K562 (cell line): ENCODE results near the gene PIK3CD. TPM values are rescaled to one million over a fixed set of nuclear protein-coding genes. Genes with fewer than 3 reads are reported as not detected.
A peak's percentile ranks its signal among the peaks of the same experiment; 100 is the strongest.

ENCODE experiments used
- CBX5 ChIP-seq: IDR thresholded peaks from 2 replicates; pipeline ENCODE4 v1.6.1; 2014; ENCODE audit warnings: low read depth, borderline replicate concordance
- DDX20 ChIP-seq: fragments of 450-650 bp; IDR thresholded peaks from 2 replicates; pipeline ENCODE4 v1.6.1; 2016; ENCODE audit warnings: missing genetic modification characterization, low read depth, mild to moderate bottlenecking, missing compliant biosample characterization, moderate library complexity
- DNMT1 ChIP-seq: fragments of 450-650 bp; IDR thresholded peaks from 2 replicates; pipeline ENCODE4 v1.6.1; 2016; ENCODE audit warnings: antibody characterized with exemption, mild to moderate bottlenecking
- GABPA ChIP-seq: fragments of 200-800 bp; sonication (Bioruptor generic); conservative IDR thresholded peaks from 2 replicates; pipeline ENCODE4 v1.6.1; 2016; ENCODE audit warnings: low read depth, missing genetic modification characterization, missing compliant biosample characterization
- KLF10 ChIP-seq: fragments of 250-450 bp; sonication (Bioruptor Pico); IDR thresholded peaks from 2 replicates; pipeline ENCODE4 v1.6.1; 2021; ENCODE audit warnings: matching md5 sums
- KLF13 ChIP-seq: fragments of 450-650 bp; IDR thresholded peaks from 2 replicates; pipeline ENCODE4 v1.6.1; 2016; ENCODE audit warnings: missing genetic modification characterization, low read depth, mild to moderate bottlenecking, missing compliant biosample characterization, moderate library complexity, borderline replicate concordance
- KLF6 ChIP-seq: fragments of 250-450 bp; sonication (Bioruptor Pico); IDR thresholded peaks from 2 replicates; pipeline ENCODE4 v1.4.0; 2020; ENCODE audit warnings: mild to moderate bottlenecking, moderate library complexity, borderline replicate concordance
- NFIC ChIP-seq: fragments of 450-650 bp; IDR thresholded peaks from 2 replicates; pipeline ENCODE4 v1.6.1; 2017; ENCODE audit warnings: mild to moderate bottlenecking, inconsistent platforms
- PCBP1 ChIP-seq: fragments of 200-400 bp; formaldehyde crosslinking; IDR thresholded peaks from 2 replicates; pipeline ENCODE4 v1.6.1; 2018; ENCODE audit warnings: mild to moderate bottlenecking, low read depth, low read length; ENCODE audit not compliant: poor library complexity, severe bottlenecking
- SUPT5H ChIP-seq: fragments of 450-650 bp; IDR thresholded peaks from 2 replicates; pipeline ENCODE4 v1.6.1; 2016
- TCF7 ChIP-seq: sonication (generic); IDR thresholded peaks from 2 replicates; pipeline ENCODE4 v1.6.1; 2016; ENCODE audit warnings: antibody characterized with exemption, borderline replicate concordance
- ZNF165 ChIP-seq: fragments of 250-450 bp; sonication (Bioruptor Pico); IDR thresholded peaks from 2 replicates; pipeline ENCODE4 v1.4.0; 2020; ENCODE audit warnings: borderline replicate concordance
- ZNF41 ChIP-seq: fragments of 250-450 bp; sonication (Bioruptor Pico); conservative IDR thresholded peaks from 2 replicates; pipeline ENCODE4 v1.4.0; 2020; ENCODE audit warnings: mild to moderate bottlenecking
- ZNF589 ChIP-seq: fragments of 200-800 bp; sonication (Bioruptor generic); IDR thresholded peaks from 2 replicates; pipeline ENCODE4 v1.6.1; 2016; ENCODE audit warnings: low read depth, missing genetic modification characterization, missing compliant biosample characterization
- polyA plus RNA-seq, 8 experiments: library from polyadenylated mRNA; depleted of rRNA in 4 of 8; stranded (reverse) in 5 of 8; unstranded in 3 of 8; fragments of >200 nt; fragmentation: Nextera tagmentation in 2 of 8; fragmentation: Illumina TruSeq in 1 of 8; extraction: Ambion mirVana in 2 of 8; extraction: Trizol in 1 of 8; gene quantifications; 2 replicates each; pipeline versions ENCODE4 v1.2.1 to v1.2.3, GENCODE V29; 2011 to 2014; ENCODE audit warnings: inconsistent platforms in 1 of 8, missing spikeins in 1 of 8
- total RNA-seq, 7 experiments: library from RNA; depleted of rRNA in 6 of 7; stranded (reverse); fragments of >200 nt in 6 of 7; fragmentation: Illumina TruSeq in 2 of 7; extraction: Trizol in 2 of 7; gene quantifications; 2 replicates each; pipeline versions ENCODE4 v1.2.1 to v1.2.3, GENCODE V29; 2011 to 2021; ENCODE audit warnings: low replicate concordance in 1 of 7
- TF ChIP-seq, protein P1 (sequence below): fragments of 450-650 bp; formaldehyde crosslinking; IDR thresholded peaks from 2 replicates; pipeline ENCODE4 v1.4.0; 2020; ENCODE audit warnings: mild to moderate bottlenecking
- TF ChIP-seq, protein P2 (sequence below), 2 experiments: fragments of 450-650 bp in 1 of 2; sonication (generic) in 1 of 2; formaldehyde crosslinking in 1 of 2; IDR thresholded peaks in 1 of 2; conservative IDR thresholded peaks in 1 of 2; 2 replicates each; pipeline versions ENCODE4 v1.6.1 to v1.8.1; 2016 to 2023; ENCODE audit warnings: mild to moderate bottlenecking in 2 of 2, moderate library complexity in 2 of 2, inconsistent platforms in 1 of 2, missing genetic modification reagents in 1 of 2
- TF ChIP-seq, protein P3 (sequence below): sonication (generic); formaldehyde crosslinking; IDR thresholded peaks from 2 replicates; pipeline ENCODE4 v1.8.0; 2022; ENCODE audit warnings: mild to moderate bottlenecking, missing genetic modification reagents
- TF ChIP-seq, protein P4 (sequence below): fragments of 450-650 bp; IDR thresholded peaks from 2 replicates; pipeline ENCODE4 v1.6.1; 2016; ENCODE audit warnings: borderline replicate concordance

The PIK3CD gene
- total and polyA plus RNA-seq, 9 of the 15 experiments (the other 6 are each of a cell fraction or from before 2014, with no cell fraction given) = 1.8 to 20.8 (median 7.2) TPM

DNA sequence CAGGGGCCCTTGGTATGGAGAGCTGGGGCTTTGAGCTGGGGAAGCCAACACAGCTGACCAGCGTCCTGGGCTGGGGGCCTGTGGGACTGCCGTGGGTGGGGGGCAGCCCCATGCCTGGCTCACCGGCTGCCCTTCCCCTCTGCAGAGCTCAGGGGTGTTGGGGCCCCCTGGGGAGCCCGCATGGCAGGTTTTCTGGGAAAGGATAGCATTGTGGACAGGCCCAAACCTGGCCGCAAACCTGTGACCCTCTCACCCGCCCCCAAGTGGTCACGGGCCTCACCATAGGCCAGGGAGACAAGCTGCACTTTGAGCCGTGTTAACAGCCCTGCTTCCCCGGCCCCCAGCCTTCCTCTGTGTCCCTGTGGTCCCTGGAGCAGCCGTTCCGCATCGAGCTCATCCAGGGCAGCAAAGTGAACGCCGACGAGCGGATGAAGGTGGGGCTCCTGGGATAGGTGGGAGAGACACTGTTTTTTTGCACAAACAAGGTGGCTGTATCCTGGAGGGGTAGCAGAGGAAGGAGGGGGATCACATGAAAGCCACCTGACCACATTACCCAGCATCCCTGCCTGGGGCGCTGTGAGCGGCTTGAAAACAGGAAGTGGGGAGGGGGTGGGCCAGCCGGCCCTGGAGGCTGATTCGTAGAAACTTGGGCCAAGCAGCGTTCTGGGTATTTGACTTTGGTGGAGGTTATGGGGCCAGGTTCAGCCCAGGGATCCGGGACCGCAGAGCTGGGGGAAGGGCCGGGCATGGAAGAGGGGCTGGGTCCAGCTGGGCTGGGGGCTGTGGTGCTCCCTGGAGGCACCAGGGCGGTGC is 65.9 kb downstream of the PIK3CD start (continued):
- TF ChIP-seq, protein P1, sequence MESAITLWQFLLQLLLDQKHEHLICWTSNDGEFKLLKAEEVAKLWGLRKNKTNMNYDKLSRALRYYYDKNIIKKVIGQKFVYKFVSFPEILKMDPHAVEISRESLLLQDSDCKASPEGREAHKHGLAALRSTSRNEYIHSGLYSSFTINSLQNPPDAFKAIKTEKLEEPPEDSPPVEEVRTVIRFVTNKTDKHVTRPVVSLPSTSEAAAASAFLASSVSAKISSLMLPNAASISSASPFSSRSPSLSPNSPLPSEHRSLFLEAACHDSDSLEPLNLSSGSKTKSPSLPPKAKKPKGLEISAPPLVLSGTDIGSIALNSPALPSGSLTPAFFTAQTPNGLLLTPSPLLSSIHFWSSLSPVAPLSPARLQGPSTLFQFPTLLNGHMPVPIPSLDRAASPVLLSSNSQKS (CRISPR knock-in tag) = peak; percentile 76; the same call in 1 of the 2 replicates
- TF ChIP-seq, protein P2, sequence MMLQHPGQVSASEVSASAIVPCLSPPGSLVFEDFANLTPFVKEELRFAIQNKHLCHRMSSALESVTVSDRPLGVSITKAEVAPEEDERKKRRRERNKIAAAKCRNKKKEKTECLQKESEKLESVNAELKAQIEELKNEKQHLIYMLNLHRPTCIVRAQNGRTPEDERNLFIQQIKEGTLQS (IDR thresholded peaks at IDR 0.05) = 0 out of 2 replicates have a peak, but pooled peaks have one; percentile 11
- TF ChIP-seq, protein P2 (CRISPR knock-in tag; conservative IDR thresholded peaks at IDR 0.05) = peak; percentile 75; the same call in 1 of the 2 replicates
- TF ChIP-seq SUPT5H (peak; percentile 82), NFIC (peak; percentile 37; the same call in 1 of the 2 replicates), TCF7 (no peak; the same call in 1 of the 2 replicates), KLF10 (no peak), ZNF589 (peak; percentile 95), ZNF165 (CRISPR knock-in tag) (0 out of 2 replicates have a peak, but pooled peaks have one; percentile 8), KLF6 (CRISPR knock-in tag) (peak; percentile 25; the same call in 1 of the 2 replicates), KLF13 (tag) (0 out of 2 replicates have a peak, but pooled peaks have one; percentile 16), DNMT1 (no peak), DDX20 (tag) (no peak), PCBP1 (peak; percentile 50), GABPA (tag) (peak; percentile 89), CBX5 (no peak), ZNF41 (0 out of 2 replicates have a peak, but pooled peaks have one; percentile 48)
- TF ChIP-seq, protein P3, sequence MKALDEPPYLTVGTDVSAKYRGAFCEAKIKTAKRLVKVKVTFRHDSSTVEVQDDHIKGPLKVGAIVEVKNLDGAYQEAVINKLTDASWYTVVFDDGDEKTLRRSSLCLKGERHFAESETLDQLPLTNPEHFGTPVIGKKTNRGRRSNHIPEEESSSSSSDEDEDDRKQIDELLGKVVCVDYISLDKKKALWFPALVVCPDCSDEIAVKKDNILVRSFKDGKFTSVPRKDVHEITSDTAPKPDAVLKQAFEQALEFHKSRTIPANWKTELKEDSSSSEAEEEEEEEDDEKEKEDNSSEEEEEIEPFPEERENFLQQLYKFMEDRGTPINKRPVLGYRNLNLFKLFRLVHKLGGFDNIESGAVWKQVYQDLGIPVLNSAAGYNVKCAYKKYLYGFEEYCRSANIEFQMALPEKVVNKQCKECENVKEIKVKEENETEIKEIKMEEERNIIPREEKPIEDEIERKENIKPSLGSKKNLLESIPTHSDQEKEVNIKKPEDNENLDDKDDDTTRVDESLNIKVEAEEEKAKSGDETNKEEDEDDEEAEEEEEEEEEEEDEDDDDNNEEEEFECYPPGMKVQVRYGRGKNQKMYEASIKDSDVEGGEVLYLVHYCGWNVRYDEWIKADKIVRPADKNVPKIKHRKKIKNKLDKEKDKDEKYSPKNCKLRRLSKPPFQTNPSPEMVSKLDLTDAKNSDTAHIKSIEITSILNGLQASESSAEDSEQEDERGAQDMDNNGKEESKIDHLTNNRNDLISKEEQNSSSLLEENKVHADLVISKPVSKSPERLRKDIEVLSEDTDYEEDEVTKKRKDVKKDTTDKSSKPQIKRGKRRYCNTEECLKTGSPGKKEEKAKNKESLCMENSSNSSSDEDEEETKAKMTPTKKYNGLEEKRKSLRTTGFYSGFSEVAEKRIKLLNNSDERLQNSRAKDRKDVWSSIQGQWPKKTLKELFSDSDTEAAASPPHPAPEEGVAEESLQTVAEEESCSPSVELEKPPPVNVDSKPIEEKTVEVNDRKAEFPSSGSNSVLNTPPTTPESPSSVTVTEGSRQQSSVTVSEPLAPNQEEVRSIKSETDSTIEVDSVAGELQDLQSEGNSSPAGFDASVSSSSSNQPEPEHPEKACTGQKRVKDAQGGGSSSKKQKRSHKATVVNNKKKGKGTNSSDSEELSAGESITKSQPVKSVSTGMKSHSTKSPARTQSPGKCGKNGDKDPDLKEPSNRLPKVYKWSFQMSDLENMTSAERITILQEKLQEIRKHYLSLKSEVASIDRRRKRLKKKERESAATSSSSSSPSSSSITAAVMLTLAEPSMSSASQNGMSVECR = no peak; the same call in 1 of the 2 replicates
- TF ChIP-seq, protein P4, sequence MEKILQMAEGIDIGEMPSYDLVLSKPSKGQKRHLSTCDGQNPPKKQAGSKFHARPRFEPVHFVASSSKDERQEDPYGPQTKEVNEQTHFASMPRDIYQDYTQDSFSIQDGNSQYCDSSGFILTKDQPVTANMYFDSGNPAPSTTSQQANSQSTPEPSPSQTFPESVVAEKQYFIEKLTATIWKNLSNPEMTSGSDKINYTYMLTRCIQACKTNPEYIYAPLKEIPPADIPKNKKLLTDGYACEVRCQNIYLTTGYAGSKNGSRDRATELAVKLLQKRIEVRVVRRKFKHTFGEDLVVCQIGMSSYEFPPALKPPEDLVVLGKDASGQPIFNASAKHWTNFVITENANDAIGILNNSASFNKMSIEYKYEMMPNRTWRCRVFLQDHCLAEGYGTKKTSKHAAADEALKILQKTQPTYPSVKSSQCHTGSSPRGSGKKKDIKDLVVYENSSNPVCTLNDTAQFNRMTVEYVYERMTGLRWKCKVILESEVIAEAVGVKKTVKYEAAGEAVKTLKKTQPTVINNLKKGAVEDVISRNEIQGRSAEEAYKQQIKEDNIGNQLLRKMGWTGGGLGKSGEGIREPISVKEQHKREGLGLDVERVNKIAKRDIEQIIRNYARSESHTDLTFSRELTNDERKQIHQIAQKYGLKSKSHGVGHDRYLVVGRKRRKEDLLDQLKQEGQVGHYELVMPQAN = peak; percentile 52; the same call in 1 of the 2 replicates
